IMR-90 (cell line): ENCODE results near the gene GPLD1. TPM values are rescaled to one million over a fixed set of nuclear protein-coding genes. Genes with fewer than 3 reads are reported as not detected.

ENCODE experiments used
- ATAC-seq: fragments of 200-7000 bp; cut with Tn5 transposase; 2 replicates; pipeline ENCODE4 v1.9.1; 2020; ENCODE audit warnings: low read depth, mild to moderate bottlenecking, moderate library complexity
- BruUV-seq: library from RNA; stranded (reverse); fragments of 400-500 nt; replicated peaks from 2 replicates; lab custom pipeline; 2021; lab: Mats Ljungman, UMichigan
- CTCF ChIA-PET: fragments of 300-600 bp; formaldehyde crosslinking; extraction: SDS; loops from one replicate; lab custom pipeline; 2021; ENCODE audit warnings: antibody characterized with exemption; lab: Yijun Ruan, JAX
- POLR2A ChIA-PET: fragments of 300-600 bp; sonication (Branson Sonifier 250); formaldehyde crosslinking; loops from one replicate; lab custom pipeline; 2022; ENCODE audit warnings: antibody characterized with exemption; ENCODE audit not compliant: unreplicated experiment; lab: Charles Lee
- DNase-seq: peaks from one replicate; pipeline ENCODE4 v3.0.0; 2013
- H2AFZ ChIP-seq: replicated peaks from 2 replicates; pipeline ENCODE3; 2013; ENCODE audit warnings: low read length, mild to moderate bottlenecking; ENCODE audit not compliant: poor library complexity
- H2AK5ac ChIP-seq: 2 replicates; pipeline ENCODE4 v1.6.1; 2013; ENCODE audit warnings: low read depth, low read length, inconsistent platforms
- H2AK9ac ChIP-seq: replicated peaks from 2 replicates; pipeline ENCODE3; 2013; ENCODE audit warnings: mild to moderate bottlenecking, low read depth, low read length, moderate library complexity; ENCODE audit not compliant: poor library complexity
- H2BK120ac ChIP-seq: 2 replicates; pipeline ENCODE4 v1.6.1; 2013; ENCODE audit warnings: low read depth, low read length, inconsistent platforms
- H2BK15ac ChIP-seq: 3 replicates; pipeline ENCODE4 v1.6.1; 2013; ENCODE audit warnings: low read depth, low read length, inconsistent platforms
- H2BK20ac ChIP-seq: 2 replicates; pipeline ENCODE4 v1.6.1; 2013; ENCODE audit warnings: low read depth, mild to moderate bottlenecking, inconsistent platforms, low read length, moderate library complexity
- H2BK5ac ChIP-seq: 2 replicates; pipeline ENCODE4 v1.6.1; 2013; ENCODE audit warnings: mild to moderate bottlenecking, low read depth, low read length, inconsistent platforms; ENCODE audit not compliant: poor library complexity, severe bottlenecking
- H3K14ac ChIP-seq: replicated peaks from 2 replicates; pipeline ENCODE4 v1.6.1; 2013; ENCODE audit warnings: low read depth, low read length, inconsistent platforms
- H3K18ac ChIP-seq: 2 replicates; pipeline ENCODE4 v1.6.1; 2013; ENCODE audit warnings: low read depth, low read length, control low read depth
- H3K23ac ChIP-seq: 2 replicates; pipeline ENCODE4 v1.6.1; 2013; ENCODE audit warnings: low read depth, low read length, inconsistent platforms
- H3K27ac ChIP-seq: 2 replicates; pipeline ENCODE4 v1.5.1; 2013; ENCODE audit warnings: mild to moderate bottlenecking, control low read depth, low read length; ENCODE audit not compliant: insufficient read depth
- H3K27me3 ChIP-seq: 2 replicates; pipeline ENCODE4 v1.6.1; 2013; ENCODE audit warnings: low read length; ENCODE audit not compliant: control insufficient read depth, insufficient read depth
- H3K36me3 ChIP-seq: 2 replicates; pipeline ENCODE4 v1.6.1; 2013; ENCODE audit warnings: low read length, mixed read lengths; ENCODE audit not compliant: control insufficient read depth, insufficient read depth
- H3K4ac ChIP-seq: 2 replicates; pipeline ENCODE4 v1.6.1; 2013; ENCODE audit warnings: low read depth, low read length, inconsistent platforms
- H3K4me1 ChIP-seq: 2 replicates; pipeline ENCODE4 v1.6.1; 2013; ENCODE audit warnings: low read length, mixed read lengths; ENCODE audit not compliant: control insufficient read depth, insufficient read depth
- H3K4me2 ChIP-seq: 2 replicates; pipeline ENCODE4 v1.6.1; 2013; ENCODE audit warnings: low read depth, mild to moderate bottlenecking, control low read depth, low read length, moderate library complexity
- H3K4me3 ChIP-seq: 2 replicates; pipeline ENCODE4 v1.5.1; 2013; ENCODE audit warnings: low read depth, mild to moderate bottlenecking, control low read depth, low read length, moderate library complexity; ENCODE audit not compliant: insufficient read depth
- H3K56ac ChIP-seq: 2 replicates; pipeline ENCODE4 v1.6.1; 2013; ENCODE audit warnings: low read length, inconsistent platforms; ENCODE audit not compliant: insufficient read depth; ENCODE audit errors: extremely low read depth
- H3K79me1 ChIP-seq, 2 experiments: 2 replicates each; pipeline ENCODE4 v1.6.1; 2013; ENCODE audit warnings: low read length in 2 of 2, inconsistent platforms in 1 of 2, low read depth in 1 of 2
- H3K9ac ChIP-seq: 2 replicates; pipeline ENCODE4 v1.6.1; 2013; ENCODE audit warnings: low read depth, low read length, control low read depth
- H3K9me1 ChIP-seq: 2 replicates; pipeline ENCODE4 v1.6.1; 2013; ENCODE audit warnings: low read length, inconsistent platforms; ENCODE audit not compliant: insufficient read depth
- H3K9me3 ChIP-seq: 2 replicates; pipeline ENCODE4 v1.6.1; 2013; ENCODE audit warnings: low read length; ENCODE audit not compliant: control insufficient read depth, insufficient read depth
- H4K20me1 ChIP-seq: 2 replicates; pipeline ENCODE4 v1.6.1; 2013; ENCODE audit warnings: low read length, inconsistent platforms; ENCODE audit not compliant: insufficient read depth
- H4K5ac ChIP-seq: 2 replicates; pipeline ENCODE4 v1.6.1; 2013; ENCODE audit warnings: mild to moderate bottlenecking, low read depth, low read length, control low read depth
- H4K8ac ChIP-seq, 2 experiments: 2 replicates each; pipeline ENCODE4 v1.6.1; 2013; ENCODE audit warnings: low read depth in 2 of 2, low read length in 2 of 2, control low read depth in 1 of 2, inconsistent platforms in 1 of 2
- H4K91ac ChIP-seq: 2 replicates; pipeline ENCODE4 v1.6.1; 2013; ENCODE audit warnings: low read depth, low read length, inconsistent platforms; ENCODE audit not compliant: insufficient read depth
- BHLHE40 ChIP-seq: fragments of 150-350 bp; IDR thresholded peaks from 2 replicates; pipeline ENCODE4 v1.6.1; 2016; ENCODE audit warnings: mild to moderate bottlenecking, low read depth, low read length
- CEBPB ChIP-seq: IDR thresholded peaks from 2 replicates; pipeline ENCODE4 v1.6.1; 2012; ENCODE audit warnings: low read depth, low read length, improper control_type of control experiment
- CHD1 ChIP-seq: IDR thresholded peaks from 2 replicates; pipeline ENCODE4 v1.6.1; 2012; ENCODE audit warnings: low read depth, low read length, improper control_type of control experiment
- CTCF ChIP-seq: conservative IDR thresholded peaks from 2 replicates; pipeline ENCODE4 v1.5.1; 2012; ENCODE audit warnings: mild to moderate bottlenecking, low read depth, low read length, improper control_type of control experiment
- ELK1 ChIP-seq: fragments of 150-350 bp; IDR thresholded peaks from 2 replicates; pipeline ENCODE4 v1.6.1; 2016; ENCODE audit warnings: low read depth, mild to moderate bottlenecking, low read length, moderate library complexity, borderline replicate concordance
- FOS ChIP-seq: fragments of 150-350 bp; IDR thresholded peaks from 2 replicates; pipeline ENCODE4 v1.6.1; 2016; ENCODE audit warnings: low read depth, low read length
- MAFK ChIP-seq: IDR thresholded peaks from 2 replicates; pipeline ENCODE4 v1.6.1; 2012; ENCODE audit warnings: low read depth, low read length, improper control_type of control experiment
- MAZ ChIP-seq: IDR thresholded peaks from 2 replicates; pipeline ENCODE4 v1.6.1; 2012; ENCODE audit warnings: low read depth, mild to moderate bottlenecking, low read length, improper control_type of control experiment, moderate library complexity, borderline replicate concordance
- MXI1 ChIP-seq: IDR thresholded peaks from 2 replicates; pipeline ENCODE4 v1.6.1; 2012; ENCODE audit warnings: low read depth, mild to moderate bottlenecking, low read length, moderate library complexity, borderline replicate concordance
- NFE2L2 ChIP-seq: fragments of 150-350 bp; IDR thresholded peaks from 2 replicates; pipeline ENCODE4 v1.6.1; 2016; ENCODE audit warnings: low read depth, mild to moderate bottlenecking, low read length
- POLR2A ChIP-seq: IDR thresholded peaks from 2 replicates; pipeline ENCODE4 v1.6.1; 2012; ENCODE audit warnings: mild to moderate bottlenecking, low read depth, low read length
- RAD21 ChIP-seq: IDR thresholded peaks from 2 replicates; pipeline ENCODE4 v1.6.1; 2012; ENCODE audit warnings: low read length, improper control_type of control experiment
- RCOR1 ChIP-seq: IDR thresholded peaks from 2 replicates; pipeline ENCODE4 v1.6.1; 2012; ENCODE audit warnings: mild to moderate bottlenecking, low read length, improper control_type of control experiment; ENCODE audit not compliant: insufficient replicate concordance
- RFX5 ChIP-seq: IDR thresholded peaks from 2 replicates; pipeline ENCODE4 v1.8.0; 2012; ENCODE audit warnings: low read depth, mild to moderate bottlenecking, low read length, moderate library complexity
- SMC3 ChIP-seq: fragments of 150-350 bp; IDR thresholded peaks from 2 replicates; pipeline ENCODE4 v1.6.1; 2016; ENCODE audit warnings: low read depth, mild to moderate bottlenecking, antibody characterized with exemption, low read length, moderate library complexity
- WGBS, 2 experiments: methylation state at CpG; one replicate each; pipeline versions ENCODE4 v1.1.5 to v1.1.7; 2013; ENCODE audit warnings: missing lambda C conversion rate in 2 of 2; ENCODE audit not compliant: insufficient read length in 1 of 2; ENCODE audit errors: extremely low coverage in 2 of 2; 5-methylcytosine and 5-hydroxymethylcytosine counted together
- dilution Hi-C: fragments of 300-500 bp; cut with HindIII; formaldehyde crosslinking; loops from one replicate; pipeline ENCODE4 v1.14.3; 2018; ENCODE audit warnings: low sequenced_read_pairs; ENCODE audit not compliant: unreplicated experiment
- in situ Hi-C: fragments of 300-500 bp; cut with MboI; formaldehyde crosslinking; loops from 3 replicates; pipeline ENCODE4 v1.14.3; 2019; ENCODE audit warnings: low sequenced_read_pairs, inconsistent platforms, mixed read lengths
- intact Hi-C: fragments of 100-400 bp; cut with micrococcal nuclease; formaldehyde crosslinking; loops from 2 replicates; pipeline ENCODE4 v1.10.0; 2022
- polyA plus RNA-seq, 3 experiments: library from polyadenylated mRNA; depleted of rRNA; stranded (reverse); fragments of >200 nt; gene quantifications; 2 replicates each; pipeline ENCODE4 v1.2.3, GENCODE V29; 2012; ENCODE audit warnings: low replicate concordance in 1 of 3
- total RNA-seq: library from RNA; depleted of rRNA; stranded (reverse); fragments of >200 nt; gene quantifications from 2 replicates; pipeline ENCODE4 v1.2.3, GENCODE V29; 2012
- TF ChIP-seq, protein P1 (sequence below): fragments of 150-350 bp; IDR thresholded peaks from 2 replicates; pipeline ENCODE4 v1.6.1; 2017; ENCODE audit warnings: mild to moderate bottlenecking, antibody characterized with exemption, low read length, low read depth

Gene GPLD1
- total and polyA plus RNA-seq, 2 of the 4 experiments (the other 2 are of a cell fraction), result 0.05 to 0.18 TPM

DNA sequence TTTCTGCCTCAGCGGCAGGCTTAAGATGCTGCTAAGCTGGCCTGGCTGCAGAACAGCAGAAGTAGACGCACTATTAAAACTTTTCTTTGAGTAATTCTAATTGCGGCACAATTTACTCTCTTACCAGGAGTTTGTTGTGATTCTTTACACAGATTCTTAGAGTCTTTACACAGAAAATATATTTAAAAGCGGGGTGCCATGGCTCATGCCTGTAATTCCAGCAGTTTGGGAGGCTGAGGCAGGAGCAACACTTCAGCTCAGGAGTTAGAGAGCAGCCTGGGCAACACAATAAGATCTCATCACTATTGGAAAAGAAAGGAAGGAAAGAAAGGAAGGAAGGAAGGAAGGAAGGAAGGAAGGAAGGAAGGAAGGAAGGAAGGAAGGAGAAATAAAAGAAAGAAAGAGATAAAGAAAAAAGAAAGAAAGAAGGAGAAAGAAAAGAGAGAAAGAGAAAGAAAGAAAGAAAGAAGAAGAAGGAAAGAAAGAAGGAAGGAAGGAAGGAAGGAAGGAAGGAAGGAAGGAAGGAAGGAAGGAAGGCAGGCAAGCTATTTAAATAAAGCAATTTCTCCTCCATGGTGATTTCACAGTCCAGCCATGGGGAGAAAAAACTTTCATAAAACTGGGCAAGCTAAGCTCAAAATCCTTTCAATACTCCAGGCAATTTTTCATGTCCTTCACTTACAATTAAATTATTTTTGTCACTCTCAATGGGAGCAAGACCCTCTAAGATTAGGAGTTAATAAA is 107.7 kb downstream of the GPLD1 start:
- Histone ChIP-seq H3K14ac (no peak overlapping the region), H4K8ac (no peak overlapping the region), H3K9ac (no peak overlapping the region), H3K23ac (no peak overlapping the region), H3K56ac (no peak overlapping the region), H4K20me1 (no peaks in the 10 kb centered on the region), H3K18ac (no peak overlapping the region), H3K4me3 (no peak overlapping the region), H3K79me1 (no peaks in the 10 kb centered on the region), H2BK5ac (no peak overlapping the region), H3K4ac (no peak overlapping the region), H3K4me2 (no peak overlapping the region), H2AFZ (no peak overlapping the region), H2BK15ac (no peak overlapping the region), H3K36me3 (no peaks in the 10 kb centered on the region), H4K5ac (no peak overlapping the region), H3K27ac (no peak overlapping the region), H2AK9ac (no peak overlapping the region), H2BK20ac (no peak overlapping the region), H3K27me3 (no peaks in the 10 kb centered on the region), H3K9me3 (no peaks in the 10 kb centered on the region), H3K9me1 (no peaks in the 10 kb centered on the region), H2AK5ac (no peak overlapping the region), H4K91ac (no peak overlapping the region), H3K4me1 (no peaks in the 10 kb centered on the region), H2BK120ac (no peak overlapping the region)
- in situ Hi-C loops (no loop called here), intact Hi-C loops (no loop called here), dilution Hi-C loops (no loop called here)
- ChIA-PET POLR2A (no interaction called here), CTCF (interaction anchor here (0.6 to 0.8 kb wide), 2 partner anchors 98 to 121 kb away, joined by 3 to 7 read pairs; no protein-coding TSS in a partner anchor)
- no peak for DNase-seq
- TF ChIP-seq ELK1, result no peak
- no peak for TF ChIP-seq MAFK
- TF ChIP-seq CTCF, result no peak
- TF ChIP-seq RFX5, result no peak
- TF ChIP-seq RCOR1, result no peak
- TF ChIP-seq, protein P1, sequence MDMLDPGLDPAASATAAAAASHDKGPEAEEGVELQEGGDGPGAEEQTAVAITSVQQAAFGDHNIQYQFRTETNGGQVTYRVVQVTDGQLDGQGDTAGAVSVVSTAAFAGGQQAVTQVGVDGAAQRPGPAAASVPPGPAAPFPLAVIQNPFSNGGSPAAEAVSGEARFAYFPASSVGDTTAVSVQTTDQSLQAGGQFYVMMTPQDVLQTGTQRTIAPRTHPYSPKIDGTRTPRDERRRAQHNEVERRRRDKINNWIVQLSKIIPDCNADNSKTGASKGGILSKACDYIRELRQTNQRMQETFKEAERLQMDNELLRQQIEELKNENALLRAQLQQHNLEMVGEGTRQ, result no peak
- TF ChIP-seq POLR2A, result no peak
- TF ChIP-seq MAZ, result no peak
- TF ChIP-seq CEBPB, result no peak
- no peak for TF ChIP-seq CHD1
- TF ChIP-seq FOS, result no peak
- TF ChIP-seq MXI1, result no peak
- no peak for TF ChIP-seq SMC3
- TF ChIP-seq NFE2L2, result no peak
- no peak for TF ChIP-seq RAD21
- TF ChIP-seq BHLHE40, result no peak
- ATAC-seq, result no peak
- no CpG with 5 or more reads among the region's 4 CpGs for whole genome bisulfite sequencing, 2 experiments
- BruUV-seq, result no TSS peak
